Left ventricle myocardium superior (tissue), 1 donor: Measurements from ENCODE around the gene ABI3. TPM values are rescaled to one million over a fixed set of nuclear protein-coding genes. Genes with fewer than 3 reads are reported as not detected.

ENCODE experiments used
- total RNA-seq: library from RNA; stranded (reverse); fragmentation: NEBNext Ultra II Directional; extraction: Animal tissue kit (Norgen Biotek cat#: 25700); gene quantifications from one replicate; pipeline ENCODE4 v1.2.1, GENCODE V29; 2021
- donor health status: DM: no; HTN: yes; CAD: no; lungs with severe emphysema.

Gene ABI3
- total RNA-seq, 1 donor from 2014 or later: 5.6 TPM

Other genes with a start within 250 kb of the ABI3 start
- not detected for gene GIP, start 242.1 kb upstream of the ABI3 start, total RNA-seq
- not detected for gene IGF2BP1, start 213.3 kb upstream of the ABI3 start, total RNA-seq
- not detected for gene B4GALNT2, start 77.9 kb upstream of the ABI3 start, total RNA-seq
- 1.2 TPM for gene GNGT2, start 133 bp upstream of the ABI3 start, total RNA-seq
- 0.64 TPM for gene PHOSPHO1, start 20.1 kb downstream of the ABI3 start, total RNA-seq
- 19.2 TPM for gene ZNF652, start 151.5 kb downstream of the ABI3 start, total RNA-seq
- 245 TPM for gene PHB1, start 204.2 kb downstream of the ABI3 start, total RNA-seq